GM18909 (cell line): ENCODE measurements around the gene NXPH2.

ENCODE experiments used
- ATAC-seq: cut with Tn5 transposase; IDR thresholded peaks from one replicate; pipeline ENCODE4 v1.9.1; 2021; ENCODE audit warnings: mild to moderate bottlenecking; ENCODE audit not compliant: unreplicated experiment, poor library complexity

NXPH2 gene

DNA sequence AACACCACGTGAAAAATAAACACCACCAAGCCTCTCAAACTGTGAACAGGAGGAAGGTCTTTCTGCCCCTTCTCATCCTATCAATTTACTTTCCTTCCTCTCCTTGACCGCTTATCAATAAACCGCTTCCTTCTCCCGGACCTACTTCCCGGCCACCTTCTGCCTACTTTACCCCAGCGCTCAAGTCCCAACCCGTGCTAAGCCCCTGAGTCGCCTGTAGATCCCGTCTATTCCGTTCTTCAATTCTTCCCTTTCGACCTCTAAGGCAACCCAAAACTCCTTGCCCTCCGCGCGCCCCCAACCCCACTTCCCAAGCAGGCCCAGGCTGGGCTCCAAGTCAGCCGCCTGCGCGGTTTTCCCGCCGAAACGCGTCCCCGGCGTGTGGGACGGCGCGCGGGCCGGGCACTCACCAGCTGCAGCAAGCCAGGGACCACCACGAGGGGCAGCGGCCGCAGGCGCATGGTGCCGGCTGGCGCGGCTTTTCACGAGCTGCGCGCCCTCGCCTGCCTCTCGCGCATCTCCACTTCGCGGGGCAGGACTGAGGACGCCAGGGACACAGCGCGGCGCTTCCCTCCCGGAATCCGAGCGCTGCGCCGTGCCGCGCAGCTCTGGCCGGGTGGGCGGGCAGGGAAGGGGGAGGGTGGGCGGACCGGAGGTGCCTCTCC, at the start of gene NXPH2:
TSS of gene NXPH2 (minus strand) at position 610 of the 665 bp plus-strand sequence. CDS start at position 461, 149 bp downstream.
- no peak for ATAC-seq

DNA sequence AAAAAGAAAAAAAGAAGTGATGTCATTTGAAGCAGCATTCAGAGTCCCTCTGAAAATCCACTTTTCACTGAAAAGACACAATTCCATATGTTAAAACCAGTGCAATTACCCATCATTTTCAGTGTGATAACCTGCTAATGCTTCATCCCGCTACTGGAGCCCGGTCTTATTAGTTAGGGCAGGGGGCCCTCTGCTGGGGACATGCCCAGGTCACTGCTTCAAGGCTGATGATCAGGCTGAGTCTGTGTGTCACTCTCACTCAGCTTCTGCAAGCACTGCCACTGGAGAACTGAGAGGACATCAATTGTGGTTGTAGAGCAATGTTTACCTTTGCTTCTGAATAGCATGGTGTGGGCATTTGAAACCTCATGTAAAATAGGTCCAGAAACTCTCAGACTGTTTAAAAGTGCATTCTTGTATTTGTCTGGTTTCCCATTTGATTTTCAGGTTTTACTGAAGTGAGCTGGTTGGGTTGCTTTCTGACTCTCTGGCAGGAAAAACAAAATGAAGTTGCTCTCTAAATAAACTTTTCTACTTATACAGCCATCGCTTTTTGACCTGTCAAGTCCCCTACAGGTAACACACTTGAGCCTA, 49.2 kb upstream of the NXPH2 start:
- ATAC-seq = peak; percentile 74

DNA sequence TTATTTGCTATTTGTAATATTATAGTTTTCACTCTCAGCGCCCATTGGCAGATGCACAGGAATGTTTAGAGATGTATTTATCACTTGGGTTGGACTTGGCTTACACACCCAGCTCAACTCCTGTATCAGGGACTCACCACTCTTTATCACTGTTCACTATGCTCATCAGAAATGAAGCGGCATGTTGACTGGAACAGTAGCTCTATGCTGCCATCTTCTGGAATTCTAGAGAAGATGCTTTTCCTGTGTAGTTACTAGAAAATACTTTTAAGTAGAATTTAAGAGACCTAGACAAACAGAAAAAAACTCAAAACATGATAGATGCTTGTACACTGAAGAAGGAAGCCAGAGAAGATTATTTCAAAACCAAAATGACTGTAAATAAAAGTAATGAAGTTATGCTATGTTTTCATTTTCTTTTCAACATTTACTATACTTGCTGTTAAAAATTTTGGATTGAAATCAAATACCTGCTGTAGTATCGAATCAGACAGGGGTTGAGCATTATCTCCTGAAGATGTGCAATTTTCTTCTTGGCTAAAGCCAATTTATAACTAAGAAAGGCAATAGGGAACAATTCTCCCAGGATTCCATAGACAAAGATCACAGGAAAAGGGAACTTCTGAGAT, 47.4 kb upstream of the NXPH2 start:
- ATAC-seq = peak; percentile 67

DNA sequence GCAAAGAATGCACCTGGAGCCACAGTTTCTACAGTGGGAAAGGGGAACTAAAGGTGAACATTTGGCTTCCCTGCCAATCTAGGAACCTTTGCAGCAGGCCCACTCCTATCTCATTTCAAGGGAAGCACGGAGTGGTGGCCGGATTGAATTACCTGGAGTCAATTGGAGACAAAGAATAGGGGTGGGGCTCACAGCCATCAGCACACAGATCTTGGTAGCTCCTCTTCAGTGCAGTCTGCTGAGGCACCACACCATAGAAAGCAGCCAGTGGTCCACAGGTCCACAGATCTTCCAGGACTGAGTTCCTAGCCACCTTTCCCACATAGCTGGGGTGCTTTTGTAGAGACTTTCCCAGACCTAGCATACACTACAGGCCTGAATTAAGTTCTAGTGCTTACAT, 43.5 kb upstream of the NXPH2 start:
- ATAC-seq = no peak

DNA sequence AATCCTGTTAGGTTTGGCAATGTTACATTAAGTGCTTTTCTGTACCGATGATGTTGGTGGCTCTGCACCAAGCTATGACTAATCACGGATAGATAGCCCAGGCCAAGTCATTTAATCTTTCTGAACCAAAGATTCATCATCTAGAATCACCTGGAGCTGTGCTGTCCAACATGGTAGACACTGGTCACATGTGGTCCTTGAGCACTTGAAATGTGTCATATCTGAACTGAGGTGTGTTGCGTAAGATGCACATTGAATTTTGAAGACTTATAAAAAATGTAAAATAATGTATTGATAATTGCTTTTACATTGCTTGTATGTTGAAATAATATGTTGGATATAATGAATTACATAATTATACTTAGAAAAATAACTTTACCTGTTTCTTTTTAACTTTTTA, 39.8 kb upstream of the NXPH2 start:
- no peak for ATAC-seq

DNA sequence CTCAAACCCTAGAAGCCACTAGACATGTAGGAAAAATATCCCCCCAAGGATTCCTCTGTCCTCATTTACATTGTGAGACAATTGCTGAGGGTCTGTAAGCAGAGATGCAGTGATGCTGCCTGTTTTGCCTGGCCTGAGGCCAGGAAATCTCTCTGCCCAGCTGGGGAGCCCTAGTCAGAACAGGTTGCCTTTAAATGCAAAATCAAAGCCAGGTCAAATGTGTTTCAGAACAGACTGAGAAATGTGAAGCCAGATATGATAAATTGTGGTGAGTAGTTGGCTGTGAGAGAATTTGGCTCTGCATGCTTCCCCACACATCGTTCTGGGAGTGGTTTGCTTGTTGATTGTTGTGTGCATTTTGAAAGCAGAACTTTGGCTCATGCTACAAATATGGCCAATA, 38.4 kb upstream of the NXPH2 start:
- no peak for ATAC-seq

DNA sequence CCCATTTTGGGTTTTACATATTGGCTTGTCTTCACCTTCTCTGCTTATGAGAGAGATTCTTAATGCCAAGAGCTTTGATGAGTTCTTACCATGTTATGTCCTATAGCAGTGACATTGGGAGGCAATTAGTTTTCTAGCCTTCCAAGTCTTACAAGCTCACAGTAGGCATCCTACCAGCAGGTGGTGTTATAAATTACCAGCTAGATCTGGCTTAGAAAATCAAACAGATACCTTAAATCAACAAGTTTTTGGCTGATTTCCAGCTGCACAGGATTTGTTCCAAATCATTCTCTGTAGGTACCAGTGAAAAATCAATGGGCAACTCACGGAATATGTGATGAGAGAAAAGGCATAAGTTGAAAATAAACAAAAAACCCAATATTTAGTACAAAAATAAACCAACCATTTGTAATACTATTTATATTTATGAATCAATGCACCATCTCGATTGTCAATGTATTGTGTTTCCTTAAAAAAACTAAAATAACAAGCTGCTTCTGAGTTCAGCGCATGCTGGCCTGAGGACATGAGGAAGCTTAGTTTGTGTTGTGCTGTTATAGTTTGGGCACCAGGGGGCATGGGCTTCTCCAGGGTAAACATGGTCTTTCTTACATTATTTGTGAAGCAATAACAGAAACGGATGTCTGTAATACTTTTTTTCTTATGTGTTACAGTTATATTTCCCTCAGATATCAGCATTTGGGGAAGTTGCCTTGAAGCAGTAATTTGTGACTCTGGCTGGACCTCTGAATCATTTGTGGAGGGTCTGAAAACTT, 34.1 kb upstream of the NXPH2 start:
- no peak for ATAC-seq

DNA sequence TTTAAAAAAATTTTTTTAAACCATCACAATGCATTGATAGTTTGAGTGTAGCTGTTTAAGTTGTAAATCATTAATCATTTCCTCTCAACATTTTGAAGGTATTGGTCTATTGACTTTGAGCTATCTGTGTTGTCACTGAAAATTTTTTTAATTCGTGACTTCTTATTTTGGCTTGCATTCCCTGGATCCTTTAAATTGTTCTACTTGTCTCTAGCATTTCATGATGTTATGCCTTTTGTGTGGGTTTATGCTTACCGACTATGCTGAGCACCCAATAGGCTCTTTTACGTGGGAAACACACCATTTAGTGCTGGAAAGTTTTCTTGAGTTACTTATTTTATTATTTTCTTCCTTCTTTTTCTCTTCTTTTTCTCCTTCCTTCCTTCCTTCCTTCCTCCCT, 31.2 kb upstream of the NXPH2 start:
- ATAC-seq = no peak

DNA sequence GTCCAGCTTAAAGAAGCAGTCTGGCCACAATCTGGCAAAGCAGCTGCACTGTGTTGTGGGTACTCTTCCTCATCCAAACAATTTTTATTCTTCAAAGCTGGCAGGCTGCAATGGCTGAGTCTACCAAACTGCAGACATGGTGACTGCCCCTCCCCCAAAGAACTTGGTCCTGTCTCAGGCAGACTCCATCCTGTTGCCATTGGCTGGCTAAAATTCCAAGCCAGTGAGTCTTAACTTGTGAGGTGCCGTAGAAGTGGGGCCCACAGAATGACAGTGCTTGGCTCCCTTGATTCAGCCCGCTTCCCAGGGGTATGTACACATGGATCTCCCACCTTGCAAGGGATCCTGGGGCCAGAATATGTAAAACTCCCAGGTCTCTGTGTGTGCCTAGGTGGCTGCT, 14.5 kb upstream of the NXPH2 start:
- no peak for ATAC-seq

DNA sequence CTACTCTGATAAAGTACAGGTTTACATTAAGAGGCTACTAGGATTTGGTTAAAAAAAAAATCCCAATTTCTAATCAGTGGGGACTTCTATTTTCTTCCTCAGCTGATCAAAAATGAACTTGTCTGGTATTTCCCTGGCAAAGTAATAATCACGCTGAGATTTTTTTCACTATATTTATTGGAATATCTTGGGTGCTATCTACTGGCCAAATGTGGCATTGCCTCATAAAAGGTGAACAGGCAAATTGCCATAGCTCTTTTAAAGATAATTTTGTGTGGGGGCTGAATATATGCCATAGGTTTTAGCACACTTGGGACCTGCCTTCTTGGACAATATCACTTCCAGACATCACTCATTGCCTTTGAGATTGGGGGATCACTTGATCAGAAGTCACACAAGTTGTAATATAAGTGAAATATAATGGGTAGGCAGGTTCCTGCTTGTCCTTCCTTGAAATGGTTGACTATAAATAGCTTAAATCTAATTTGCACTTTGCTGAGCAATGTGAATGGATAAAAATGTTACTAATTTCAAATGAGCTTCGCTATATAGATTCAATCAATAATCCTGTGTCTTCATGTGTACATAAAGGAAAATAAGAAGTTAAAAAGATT, 7.0 kb upstream of the NXPH2 start:
- ATAC-seq = peak; percentile 62

DNA sequence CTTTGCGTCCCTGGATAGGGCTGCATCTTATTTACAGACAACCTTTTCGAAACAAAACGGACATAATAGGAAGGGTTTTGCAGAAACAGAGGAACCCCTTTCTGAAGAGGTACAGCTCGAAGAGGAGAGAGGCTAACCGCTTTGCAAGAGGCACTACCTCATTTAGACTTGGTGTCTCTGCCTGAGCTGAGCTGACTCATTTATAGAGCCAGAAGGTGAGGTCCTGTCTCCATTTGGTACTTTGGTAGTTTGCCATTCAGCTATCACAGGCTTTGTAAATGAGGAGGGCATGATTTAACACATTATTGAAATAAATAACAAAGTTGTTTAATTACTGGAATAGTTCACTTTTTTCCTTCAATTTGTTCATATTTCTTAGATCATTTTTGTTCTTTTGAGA, 2.2 kb upstream of the NXPH2 start:
- ATAC-seq = peak; percentile 54

DNA sequence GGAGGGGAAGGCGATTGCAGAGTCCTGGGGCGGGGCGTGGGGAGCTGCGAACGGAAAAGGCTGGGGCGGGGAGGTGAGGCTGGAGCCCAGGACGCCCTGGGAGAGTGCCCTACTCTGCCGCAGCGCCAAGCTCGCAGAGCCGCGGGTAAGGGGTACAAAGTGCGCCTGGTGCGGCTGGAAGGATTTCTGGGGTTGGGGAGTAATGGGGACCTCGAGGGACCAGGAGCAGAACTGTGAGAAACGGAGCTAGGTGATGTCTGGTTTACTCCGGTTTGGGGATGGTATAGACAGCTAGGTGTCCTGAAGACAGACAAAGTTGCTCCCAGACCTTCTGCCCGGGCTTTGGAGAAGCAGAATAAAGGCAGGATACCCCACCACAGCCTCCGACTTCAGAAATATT, 718 bp upstream of the NXPH2 start:
- no peak for ATAC-seq

DNA sequence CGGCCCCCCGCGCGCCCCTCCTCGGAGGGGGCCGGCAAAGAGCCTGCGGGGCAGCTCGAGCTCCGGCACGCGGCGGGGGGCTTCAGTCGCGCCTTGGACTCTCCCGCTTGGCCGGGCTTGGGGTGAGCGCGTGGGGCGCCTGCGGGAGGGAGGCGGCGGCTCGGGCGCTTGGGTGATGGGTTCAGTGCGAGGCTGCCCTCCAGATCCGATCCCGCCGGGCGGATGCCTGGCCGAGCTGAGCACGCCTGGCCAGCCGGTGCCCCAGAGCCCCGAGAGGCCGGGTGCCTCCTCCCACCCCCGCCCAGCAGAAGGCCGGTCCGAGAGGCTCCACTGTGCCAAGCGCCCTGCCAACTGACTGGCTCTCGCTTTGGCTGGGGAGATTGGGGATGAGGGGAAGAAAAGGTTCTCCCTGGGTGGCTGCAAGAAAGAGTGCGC, 273 bp upstream of the NXPH2 start:
- ATAC-seq = no peak

DNA sequence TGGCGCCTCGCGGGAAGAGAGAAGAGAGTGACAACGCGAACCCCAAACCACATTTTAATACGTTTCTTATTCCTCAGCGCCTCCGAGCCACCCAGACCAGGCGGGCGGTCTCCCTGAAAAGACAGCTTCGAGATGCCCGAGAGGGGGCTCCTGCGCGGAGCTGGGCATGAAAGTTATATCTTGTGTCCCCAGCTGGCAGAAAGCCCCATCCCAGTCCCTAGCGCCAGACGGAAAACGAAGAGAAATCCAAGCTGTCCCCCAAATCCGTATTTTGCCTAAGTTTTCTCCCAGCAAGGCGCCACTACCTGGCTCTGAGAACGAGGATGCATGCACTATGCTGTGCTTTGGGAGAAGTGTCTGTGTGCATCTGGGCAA, 797 bp downstream of the NXPH2 start:
- ATAC-seq = no peak

DNA sequence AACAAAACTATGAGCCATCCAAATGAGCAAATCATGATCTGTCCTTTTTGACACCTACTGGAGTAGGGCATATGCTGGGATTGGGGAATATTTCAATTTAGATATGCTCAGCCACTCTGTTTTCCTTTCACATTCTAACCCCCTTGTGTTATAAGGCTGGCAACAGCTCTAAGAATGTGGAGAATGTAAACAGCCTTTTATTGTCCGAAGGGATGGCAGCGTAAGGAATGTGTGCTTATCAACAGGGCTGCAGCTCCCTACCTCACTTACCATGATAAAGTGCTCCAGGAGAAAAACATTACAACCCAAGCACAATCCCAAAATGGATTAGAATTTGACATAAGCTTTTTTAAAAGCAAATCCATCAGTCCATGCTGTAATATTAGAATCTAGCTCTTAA, 2.2 kb downstream of the NXPH2 start:
- no peak for ATAC-seq

DNA sequence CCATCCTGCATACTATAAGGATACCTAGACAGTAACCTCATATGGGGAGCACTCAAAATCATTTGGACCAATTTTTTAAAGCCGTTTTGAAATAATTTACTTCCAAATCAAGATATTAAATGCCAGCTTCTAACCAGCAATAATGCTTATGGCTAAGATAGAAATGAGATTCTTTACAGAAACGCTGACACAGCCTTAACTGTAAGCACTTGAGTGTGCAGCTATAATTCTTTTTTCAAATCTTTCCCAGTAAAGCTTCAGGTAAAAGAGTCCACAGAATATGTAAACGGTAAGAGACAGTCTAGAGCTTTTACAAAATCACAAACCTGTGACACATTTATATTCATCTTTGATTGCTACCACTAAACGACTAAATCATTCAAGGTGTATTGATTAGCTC, 4.5 kb downstream of the NXPH2 start:
- no peak for ATAC-seq

DNA sequence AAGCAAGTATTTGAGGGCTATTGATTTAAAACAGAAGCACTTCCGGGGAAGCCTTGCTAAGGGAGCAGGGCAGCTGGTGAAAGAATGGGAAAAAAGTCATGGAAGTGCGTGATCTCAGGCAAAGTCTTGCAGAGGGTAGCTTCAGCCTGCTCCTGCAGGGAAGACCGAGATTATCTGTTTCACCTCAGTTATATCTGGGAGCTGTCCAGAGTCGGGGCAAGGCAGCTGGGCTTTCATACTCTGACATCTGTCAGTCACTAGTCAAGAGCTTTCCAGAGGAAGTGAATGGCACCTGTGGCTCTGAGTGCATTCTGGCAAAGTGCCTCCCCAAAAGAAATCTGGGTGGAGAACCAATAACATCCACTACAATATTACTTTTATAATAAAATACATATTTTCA, 8.7 kb downstream of the NXPH2 start:
- ATAC-seq = no peak

DNA sequence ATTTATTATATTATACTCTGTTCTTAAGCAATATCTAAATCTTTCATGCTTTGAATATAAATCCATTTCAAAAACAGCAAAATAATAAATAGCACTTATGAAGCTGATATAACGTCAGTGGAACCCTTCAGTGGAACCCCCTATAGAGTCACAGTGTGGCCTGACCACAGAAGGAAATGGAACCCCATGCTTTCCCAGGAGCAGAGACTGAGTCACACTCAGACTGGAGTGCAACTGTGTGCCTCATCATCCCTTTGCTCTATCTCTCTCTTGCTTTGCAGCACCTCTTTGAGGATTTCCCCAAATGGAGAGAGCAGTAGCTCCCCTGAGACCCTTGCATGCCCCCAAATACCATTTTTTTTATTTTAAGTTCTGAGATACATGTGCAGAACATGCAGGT, 13.1 kb downstream of the NXPH2 start:
- ATAC-seq = no peak

DNA sequence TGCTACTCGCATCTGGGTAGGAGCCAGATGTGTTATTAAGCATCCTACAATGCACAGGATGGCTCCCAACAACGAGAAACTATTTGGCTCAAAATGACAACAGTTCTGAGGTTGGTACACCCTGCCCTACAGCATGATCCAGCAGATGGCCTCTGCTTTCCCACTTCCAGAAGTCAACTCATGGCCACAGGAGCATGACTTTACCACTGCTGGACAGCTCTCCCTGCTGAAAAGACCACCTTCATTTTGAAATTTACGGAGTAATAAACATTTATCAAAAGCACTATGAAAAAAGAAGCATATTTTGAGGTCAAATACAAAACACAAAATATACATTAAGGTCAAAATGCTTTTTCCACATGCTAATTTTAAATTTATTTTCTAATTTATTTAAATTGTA, 13.7 kb downstream of the NXPH2 start:
- ATAC-seq = no peak

DNA sequence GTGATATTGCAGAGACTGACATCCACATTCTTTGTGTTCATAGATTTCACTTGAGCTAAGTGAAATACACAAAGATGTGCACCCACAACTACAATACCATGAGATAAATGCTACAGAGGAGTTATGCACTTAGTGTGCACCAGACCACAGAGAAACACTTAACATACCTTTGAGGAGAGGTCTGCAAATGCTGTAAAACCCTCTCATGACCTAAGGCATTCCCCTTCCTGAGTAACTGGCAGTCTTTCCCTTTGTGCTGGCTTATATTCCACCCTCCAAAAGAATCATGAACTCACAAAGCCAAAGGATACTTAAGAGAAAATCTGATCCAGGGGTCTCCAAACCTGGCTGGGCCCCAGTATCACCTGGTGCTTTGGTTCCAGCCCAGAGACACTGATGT, 16.2 kb downstream of the NXPH2 start:
- no peak for ATAC-seq

DNA sequence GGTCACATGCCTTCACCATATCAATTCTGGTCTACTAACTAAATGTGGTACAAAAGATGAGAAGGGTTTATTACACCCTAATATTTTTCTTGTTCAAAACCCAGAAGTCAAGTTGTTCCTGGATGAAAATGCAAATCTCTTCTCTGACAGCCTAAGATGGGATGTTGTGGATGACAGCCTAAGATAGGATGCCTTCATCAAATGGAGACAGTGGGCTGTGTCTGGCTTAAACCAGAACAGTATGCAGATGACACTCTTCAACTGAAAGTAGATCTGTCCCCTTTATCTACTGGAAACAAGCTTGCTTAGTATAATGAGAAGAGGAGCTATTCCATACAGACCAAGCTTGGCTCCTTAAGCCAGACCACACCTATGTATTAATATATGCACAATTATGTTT, 17.7 kb downstream of the NXPH2 start:
- ATAC-seq = no peak
